Measurements from ENCODE around the gene TMEM170B.

- no peak for TF ChIP-seq ESRRA (CRISPR knock-in tag; IDR thresholded peaks at IDR 0.05; ENCODE audit: borderline replicate concordance)
- no peak for TF ChIP-seq CTCF (IDR thresholded peaks at IDR 0.05)
Measured at GRCh38 chr6:11589261-11589660, 51.7 kb downstream of the TMEM170B start.
